Epithelial cell of esophagus (primary cell): ENCODE data around the gene PRR5L.

ENCODE experiments used
- DNase-seq: peaks from one replicate; pipeline ENCODE4 v3.0.0; 2010; ENCODE audit warnings: low read depth
- H3K4me3 ChIP-seq: 2 replicates; pipeline ENCODE4 v1.5.1; 2011; ENCODE audit warnings: mild to moderate bottlenecking, low read length, control low read depth
- CTCF ChIP-seq: IDR thresholded peaks from 2 replicates; pipeline ENCODE4 v1.5.1; 2011; ENCODE audit warnings: low read depth, mild to moderate bottlenecking, low read length, control low read depth, inconsistent platforms; ENCODE audit not compliant: insufficient read depth; ENCODE audit errors: missing control alignments

The PRR5L gene

GRCh38 chr11:36438126-36438525 lies 142.0 kb downstream of the PRR5L start:
- TF ChIP-seq CTCF = no peak
- no peak overlapping the region for H3K4me3 ChIP-seq
- DNase-seq = no peak

- DNase-seq = no peak
- no peak overlapping the region for H3K4me3 ChIP-seq
- no peak for TF ChIP-seq CTCF
These were observed 145.6 kb downstream of the PRR5L start for GRCh38 chr11:36441610-36442208.

- no peak overlapping the region for H3K4me3 ChIP-seq
- no peak for DNase-seq
- TF ChIP-seq CTCF = no peak
These were observed 147.6 kb downstream of the PRR5L start for GRCh38 chr11:36443661-36444060.

GRCh38 chr11:36446135-36446534 lies 150.0 kb downstream of the PRR5L start:
- no peak for TF ChIP-seq CTCF
- no peak overlapping the region for H3K4me3 ChIP-seq
- DNase-seq = no peak

GRCh38 chr11:36447514-36447913 lies 151.4 kb downstream of the PRR5L start:
- no peak for TF ChIP-seq CTCF
- no peak overlapping the region for H3K4me3 ChIP-seq
- no peak for DNase-seq

- peak; percentile 77 for DNase-seq
- TF ChIP-seq CTCF = no peak
- H3K4me3 ChIP-seq = no peak overlapping the region
These were observed 151.9 kb downstream of the PRR5L start for GRCh38 chr11:36447947-36448346.

GRCh38 chr11:36449561-36450096 lies 153.5 kb downstream of the PRR5L start:
- TF ChIP-seq CTCF = no peak
- H3K4me3 ChIP-seq = no peak overlapping the region
- no peak for DNase-seq
